Stomach (tissue), 9 donors: ENCODE data around the gene SAMD8. TPM values are rescaled to one million over a fixed set of nuclear protein-coding genes. Genes with fewer than 3 reads are reported as not detected.
"Not testable (repeated sequence)": the region's sequence is repeated elsewhere in the genome, so short reads cannot be mapped to it uniquely, and the experiment has no call there.

Experiments
- DNase-seq, 2 donors: peaks; one replicate each; pipeline versions ENCODE4 v3.0.0 to v3.0.0-alpha.2; 2013 to 2019
- H3K27ac ChIP-seq, 5 donors: fragments of 200-600 bp in 4 of 5; sonication (generic) in 4 of 5; one replicate each; pipeline ENCODE4 v1.5.1; 2013 to 2019; ENCODE audit warnings: mild to moderate bottlenecking in 1 of 5, moderate library complexity in 1 of 5
- H3K27me3 ChIP-seq, 3 donors: fragments of 200-600 bp; sonication (generic); one replicate each; pipeline ENCODE4 v1.5.1; 2017 to 2019; ENCODE audit warnings: mixed run types in 1 of 3
- H3K36me3 ChIP-seq, 4 donors: fragments of 200-600 bp; sonication (generic); 1 replicate in 3 of 4; 2 replicates in 1 of 4; pipeline ENCODE4 v1.5.1; 2016 to 2019
- H3K4me1 ChIP-seq, 4 donors: fragments of 200-600 bp; sonication (generic); one replicate each; pipeline ENCODE4 v1.5.1; 2016 to 2019
- H3K4me3 ChIP-seq, 4 donors: fragments of 200-600 bp; sonication (generic) in 3 of 4; one replicate each; pipeline ENCODE4 v1.5.1; 2016 to 2019; ENCODE audit warnings: mild to moderate bottlenecking in 1 of 4
- H3K9me3 ChIP-seq, 4 donors: fragments of 200-600 bp; sonication (generic); one replicate each; pipeline ENCODE4 v1.5.1; 2016 to 2019
- EP300 ChIP-seq: sonication (generic); formaldehyde crosslinking; IDR thresholded peaks from one replicate; pipeline ENCODE4 v1.6.1; 2017; ENCODE audit warnings: antibody characterized with exemption
- POLR2A ChIP-seq, 4 donors: fragments of 450-650 bp; IDR thresholded peaks; one replicate each; pipeline ENCODE4 v1.6.1; 2016; ENCODE audit warnings: antibody characterized with exemption in 4 of 4, control low read depth in 2 of 4, mild to moderate bottlenecking in 1 of 4, moderate library complexity in 1 of 4
- POLR2AphosphoS5 ChIP-seq, 3 donors: sonication (generic); formaldehyde crosslinking; IDR thresholded peaks; one replicate each; pipeline ENCODE4 v1.6.1; 2016; ENCODE audit warnings: antibody characterized with exemption in 3 of 3
- WGBS, 5 donors: extraction: QIAGEN DNeasy Blood & Tissue Kit in 3 of 5; methylation state at CpG; one replicate each; pipeline versions ENCODE4 v1.1.5 to v1.1.7; 2013 to 2018; 5-methylcytosine and 5-hydroxymethylcytosine counted together
- intact Hi-C: fragments of 100-400 bp; cut with DNase I; formaldehyde crosslinking; loops from one replicate; pipeline ENCODE4 v1.15.1; 2023; ENCODE audit warnings: low total_unique reads
- polyA plus RNA-seq, 3 donors: library from polyadenylated mRNA; stranded (reverse); fragments of 200-250 nt; gene quantifications; one replicate each; pipeline ENCODE4 v1.2.3, GENCODE V29; 2013
- total RNA-seq, 5 donors: library from RNA; depleted of rRNA; stranded (reverse); fragments of >200 nt; gene quantifications; one replicate each; pipeline versions ENCODE4 v1.1.0 to v1.2.3, GENCODE V29; 2014 to 2016
- TF ChIP-seq, protein P1 (sequence below), 7 experiments: fragments of 450-650 bp in 4 of 7; fragments of 200-600 bp in 3 of 7; sonication (generic) in 3 of 7; IDR thresholded peaks; one replicate each; pipeline ENCODE4 v1.5.1; 2016 to 2019; ENCODE audit warnings: antibody characterized with exemption in 7 of 7, control low read depth in 2 of 7, mild to moderate bottlenecking in 1 of 7
- donor health status: healthy with polysubstance abuse.
- donor health status: Bipolar disorder and iron deficiency.
- donor health status: healthy.

Gene SAMD8
- total and polyA plus RNA-seq, 8 donors: 2.9 to 34.9 (median 5.5) TPM

DNA sequence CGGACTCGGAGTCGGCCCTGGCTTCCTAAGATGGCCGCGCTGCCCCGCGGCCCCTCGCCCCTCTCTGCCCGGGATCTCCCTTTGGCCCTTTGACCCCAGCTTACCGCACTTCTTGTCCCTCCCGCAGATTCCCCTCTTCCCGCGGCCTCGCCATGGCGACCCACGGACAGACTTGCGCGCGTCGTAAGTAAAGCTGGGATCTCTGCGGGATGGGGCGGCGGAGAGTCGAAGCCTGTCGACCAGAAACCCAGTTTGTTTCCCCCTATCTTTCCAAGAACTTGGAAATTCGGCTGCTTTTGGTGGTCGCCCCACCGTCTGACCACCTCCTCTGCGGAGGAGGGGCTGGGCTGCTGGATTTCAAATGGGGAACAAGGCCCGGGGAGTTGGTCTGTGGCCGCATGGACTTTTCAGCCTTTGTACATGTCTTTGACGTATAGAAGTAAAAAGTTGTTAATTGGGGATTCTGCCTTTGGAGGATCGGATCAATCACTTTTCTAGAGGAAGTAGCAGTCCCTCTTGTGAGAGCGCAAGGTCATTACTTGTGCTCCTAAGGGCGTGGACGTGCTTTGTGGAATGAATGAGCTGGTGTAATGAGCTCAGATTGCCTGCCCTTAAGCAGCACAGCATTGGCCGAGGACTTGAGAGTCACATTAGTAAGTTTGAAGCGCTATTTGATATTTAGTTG, 99.7 kb downstream of the SAMD8 start:
- H3K4me3 ChIP-seq: peak overlapping the region; percentile 69 to 97 (median 88)
- peak; percentile 42 to 75 for DNase-seq
- H3K9me3 ChIP-seq: no peaks in the 10 kb centered on the region
- 0 to 1% (median 0%) methylated on average over 28 to 38 of the region's 38 CpGs for WGBS, 5 donors
- H3K27me3 ChIP-seq: no peaks in the 10 kb centered on the region
- TF ChIP-seq POLR2AphosphoS5 (IDR thresholded peaks at IDR 0.05) (peak in 2 of 3 donors; percentile 56 to 70), POLR2A (IDR thresholded peaks at IDR 0.05) (no peak)
- H3K36me3 ChIP-seq: peaks cover 31 to 44% (median 38%) of the 10 kb centered on the region in 4 donors
- peaks cover 33 to 71% (median 47%) of the 10 kb centered on the region in 4 donors for H3K4me1 ChIP-seq
- peak overlapping the region; percentile 86 to 99 (median 99) for H3K27ac ChIP-seq
- intact Hi-C loops: no loop called here

DNA sequence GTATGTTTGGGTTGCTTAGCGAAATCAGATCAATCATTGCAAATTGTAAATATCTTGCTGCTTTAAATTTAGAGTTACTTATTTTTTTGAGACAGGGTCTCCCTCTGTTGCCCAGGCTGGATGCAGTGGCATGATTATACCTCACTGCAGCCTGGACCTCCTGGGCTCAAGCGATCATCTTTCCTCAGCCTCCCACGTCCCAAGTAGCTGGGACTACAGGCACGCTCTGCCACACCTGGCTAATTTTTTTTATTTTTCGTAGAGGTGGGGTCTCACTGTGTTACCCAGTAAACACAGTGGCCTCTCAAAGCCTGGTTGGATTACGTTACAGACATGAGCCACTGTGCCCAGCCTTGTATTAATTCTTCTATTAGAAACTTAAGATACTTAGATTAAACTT, 100.9 kb downstream of the SAMD8 start:
- TF ChIP-seq POLR2AphosphoS5 (IDR thresholded peaks at IDR 0.05): no peak
- TF ChIP-seq EP300: no peak
- TF ChIP-seq, protein P1, sequence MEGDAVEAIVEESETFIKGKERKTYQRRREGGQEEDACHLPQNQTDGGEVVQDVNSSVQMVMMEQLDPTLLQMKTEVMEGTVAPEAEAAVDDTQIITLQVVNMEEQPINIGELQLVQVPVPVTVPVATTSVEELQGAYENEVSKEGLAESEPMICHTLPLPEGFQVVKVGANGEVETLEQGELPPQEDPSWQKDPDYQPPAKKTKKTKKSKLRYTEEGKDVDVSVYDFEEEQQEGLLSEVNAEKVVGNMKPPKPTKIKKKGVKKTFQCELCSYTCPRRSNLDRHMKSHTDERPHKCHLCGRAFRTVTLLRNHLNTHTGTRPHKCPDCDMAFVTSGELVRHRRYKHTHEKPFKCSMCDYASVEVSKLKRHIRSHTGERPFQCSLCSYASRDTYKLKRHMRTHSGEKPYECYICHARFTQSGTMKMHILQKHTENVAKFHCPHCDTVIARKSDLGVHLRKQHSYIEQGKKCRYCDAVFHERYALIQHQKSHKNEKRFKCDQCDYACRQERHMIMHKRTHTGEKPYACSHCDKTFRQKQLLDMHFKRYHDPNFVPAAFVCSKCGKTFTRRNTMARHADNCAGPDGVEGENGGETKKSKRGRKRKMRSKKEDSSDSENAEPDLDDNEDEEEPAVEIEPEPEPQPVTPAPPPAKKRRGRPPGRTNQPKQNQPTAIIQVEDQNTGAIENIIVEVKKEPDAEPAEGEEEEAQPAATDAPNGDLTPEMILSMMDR (IDR thresholded peaks at IDR 0.05): no peak
- no peak for TF ChIP-seq POLR2A (IDR thresholded peaks at IDR 0.05)
- WGBS, 5 donors: 63 to 79% (median 74%) methylated on average over 6 of the region's 6 CpGs
- Histone ChIP-seq H3K4me3 (peak overlapping the region in 2 of 4 donors; percentile 69 to 95), H3K9me3 (no peaks in the 10 kb centered on the region), H3K4me1 (peaks cover 42 to 83% (median 56%) of the 10 kb centered on the region in 4 donors), H3K36me3 (peaks cover 43 to 55% (median 50%) of the 10 kb centered on the region in 4 donors), H3K27ac (peak overlapping the region in 3 of 5 donors; percentile 96 to 99 (median 99)), H3K27me3 (no peaks in the 10 kb centered on the region)
- intact Hi-C loops: no loop called here
- no peak for DNase-seq

DNA sequence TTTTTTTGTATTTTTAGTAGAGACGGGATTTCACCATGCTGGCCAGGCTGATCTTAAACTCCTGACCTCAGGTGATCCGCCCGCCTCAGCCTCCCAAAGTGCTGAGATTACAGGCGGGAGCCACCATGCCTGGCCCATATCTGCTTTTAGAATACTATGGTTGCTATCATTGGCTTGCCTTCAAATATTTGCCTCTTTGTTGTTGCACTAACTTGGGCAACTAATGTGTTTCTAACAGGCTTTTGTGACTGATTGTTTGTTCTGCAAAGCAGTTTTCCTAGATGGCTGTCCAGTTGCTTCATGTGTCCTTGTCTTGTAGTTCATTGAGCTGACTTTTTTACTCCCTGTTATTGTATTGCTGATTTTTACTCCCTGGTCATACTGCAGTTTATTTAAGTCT, 108.8 kb downstream of the SAMD8 start:
- Histone ChIP-seq H3K4me3 (no peak overlapping the region), H3K4me1 (peaks cover 40 to 89% (median 61%) of the 10 kb centered on the region in 4 donors), H3K27me3 (no peaks in the 10 kb centered on the region), H3K27ac (peak overlapping the region in 1 of 5 donors; percentile 4), H3K36me3 (peaks cover 73 to 95% (median 91%) of the 10 kb centered on the region in 4 donors), H3K9me3 (no peaks in the 10 kb centered on the region)
- TF ChIP-seq EP300 (no peak), POLR2A (IDR thresholded peaks at IDR 0.05) (no peak), POLR2AphosphoS5 (IDR thresholded peaks at IDR 0.05) (no peak)
- TF ChIP-seq, protein P1 (IDR thresholded peaks at IDR 0.05): no peak
- intact Hi-C loops: no loop called here
- DNase-seq: no peak
- WGBS, 5 donors: 42 to 79% (median 61%) methylated on average over 4 of the region's 4 CpGs

DNA sequence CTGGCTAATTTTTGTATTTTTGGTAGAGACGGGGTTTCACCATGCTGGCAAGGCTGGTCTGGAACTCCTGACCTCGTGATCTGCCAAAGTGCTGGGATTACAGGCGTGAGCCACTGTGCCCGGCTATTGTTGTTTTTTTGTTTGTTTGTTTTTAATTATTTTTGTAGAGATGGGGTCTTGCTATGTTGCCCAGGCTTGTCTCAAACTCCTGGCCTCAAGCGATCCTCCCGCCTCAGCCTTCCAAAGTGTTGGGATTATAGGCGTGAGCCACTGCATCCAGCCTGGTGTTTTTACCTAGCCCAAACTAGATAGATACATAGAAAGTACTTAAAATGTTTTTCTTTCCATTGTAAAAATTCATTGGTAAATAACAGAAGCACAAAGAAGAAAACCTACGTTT, 110.0 kb downstream of the SAMD8 start:
- H3K9me3 ChIP-seq, H3K27ac ChIP-seq, H3K27me3 ChIP-seq, H3K4me3 ChIP-seq, intact Hi-C loops: not testable (repeated sequence)
- DNase-seq: peak in 1 of 2 donors; percentile 18
- Histone ChIP-seq H3K4me1 (peaks cover 45 to 89% (median 64%) of the 10 kb centered on the region in 4 donors), H3K36me3 (peaks cover 63 to 89% (median 84%) of the 10 kb centered on the region in 4 donors)
- WGBS, 5 donors: 79 to 89% (median 84%) methylated on average over 8 of the region's 8 CpGs

DNA sequence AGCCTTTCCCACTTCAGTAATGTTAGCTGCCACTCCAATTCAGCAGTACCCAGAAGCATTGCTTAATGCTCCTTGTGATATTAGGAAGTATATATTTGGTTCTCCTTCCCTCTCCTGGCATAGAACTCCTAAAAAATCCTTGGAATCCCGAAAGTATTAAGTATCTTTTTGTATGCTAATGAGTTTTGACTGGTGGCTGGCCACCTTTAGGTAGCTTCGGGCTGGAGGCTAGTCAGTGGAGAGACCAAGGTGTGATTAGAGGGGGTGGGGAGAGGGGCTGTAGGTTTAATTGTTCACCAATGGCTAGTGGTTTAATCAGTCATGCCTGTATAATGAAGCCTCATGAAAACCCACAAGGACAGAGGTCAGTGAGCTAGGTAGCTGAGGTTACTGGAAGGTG, 112.1 kb downstream of the SAMD8 start:
- TF ChIP-seq POLR2A (IDR thresholded peaks at IDR 0.05) (no peak), POLR2AphosphoS5 (IDR thresholded peaks at IDR 0.05) (no peak), EP300 (no peak)
- TF ChIP-seq, protein P1 (IDR thresholded peaks at IDR 0.05): no peak
- Histone ChIP-seq H3K27ac (peak overlapping the region; percentile 11 to 92 (median 78)), H3K4me1 (peaks cover 57 to 92% (median 72%) of the 10 kb centered on the region in 4 donors), H3K36me3 (peaks cover 46 to 87% (median 75%) of the 10 kb centered on the region in 4 donors), H3K27me3 (no peaks in the 10 kb centered on the region), H3K4me3 (no peak overlapping the region), H3K9me3 (no peaks in the 10 kb centered on the region)
- WGBS, 5 donors: 37 to 62% (median 49%) methylated on average over 2 of the region's 2 CpGs
- intact Hi-C loops: no loop called here
- DNase-seq: peak in 1 of 2 donors; percentile 2
